Measurements from ENCODE around the gene MAEA.

DNA sequence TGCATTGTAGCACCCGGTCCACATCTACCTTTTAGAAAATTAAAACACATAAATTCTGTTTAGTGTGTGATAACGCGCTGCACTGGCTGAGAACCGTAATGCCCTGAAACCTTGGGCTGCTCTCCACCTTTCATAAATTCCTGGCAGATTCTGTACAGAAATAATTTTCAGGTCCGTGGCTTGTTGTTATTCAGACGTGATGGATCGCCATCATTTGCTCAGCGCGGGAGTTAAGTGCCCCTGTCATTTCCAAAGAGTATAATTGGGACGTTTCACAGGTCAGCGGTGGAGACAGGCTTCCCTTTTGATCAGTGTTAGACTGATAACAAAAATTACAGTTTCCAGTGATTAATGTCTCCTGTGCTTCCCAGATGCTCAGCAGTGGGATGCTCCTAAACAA, 73.8 kb downstream of the MAEA start:
- TF ChIP-seq, protein P1, sequence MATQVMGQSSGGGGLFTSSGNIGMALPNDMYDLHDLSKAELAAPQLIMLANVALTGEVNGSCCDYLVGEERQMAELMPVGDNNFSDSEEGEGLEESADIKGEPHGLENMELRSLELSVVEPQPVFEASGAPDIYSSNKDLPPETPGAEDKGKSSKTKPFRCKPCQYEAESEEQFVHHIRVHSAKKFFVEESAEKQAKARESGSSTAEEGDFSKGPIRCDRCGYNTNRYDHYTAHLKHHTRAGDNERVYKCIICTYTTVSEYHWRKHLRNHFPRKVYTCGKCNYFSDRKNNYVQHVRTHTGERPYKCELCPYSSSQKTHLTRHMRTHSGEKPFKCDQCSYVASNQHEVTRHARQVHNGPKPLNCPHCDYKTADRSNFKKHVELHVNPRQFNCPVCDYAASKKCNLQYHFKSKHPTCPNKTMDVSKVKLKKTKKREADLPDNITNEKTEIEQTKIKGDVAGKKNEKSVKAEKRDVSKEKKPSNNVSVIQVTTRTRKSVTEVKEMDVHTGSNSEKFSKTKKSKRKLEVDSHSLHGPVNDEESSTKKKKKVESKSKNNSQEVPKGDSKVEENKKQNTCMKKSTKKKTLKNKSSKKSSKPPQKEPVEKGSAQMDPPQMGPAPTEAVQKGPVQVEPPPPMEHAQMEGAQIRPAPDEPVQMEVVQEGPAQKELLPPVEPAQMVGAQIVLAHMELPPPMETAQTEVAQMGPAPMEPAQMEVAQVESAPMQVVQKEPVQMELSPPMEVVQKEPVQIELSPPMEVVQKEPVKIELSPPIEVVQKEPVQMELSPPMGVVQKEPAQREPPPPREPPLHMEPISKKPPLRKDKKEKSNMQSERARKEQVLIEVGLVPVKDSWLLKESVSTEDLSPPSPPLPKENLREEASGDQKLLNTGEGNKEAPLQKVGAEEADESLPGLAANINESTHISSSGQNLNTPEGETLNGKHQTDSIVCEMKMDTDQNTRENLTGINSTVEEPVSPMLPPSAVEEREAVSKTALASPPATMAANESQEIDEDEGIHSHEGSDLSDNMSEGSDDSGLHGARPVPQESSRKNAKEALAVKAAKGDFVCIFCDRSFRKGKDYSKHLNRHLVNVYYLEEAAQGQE (IDR thresholded peaks at IDR 0.05; ENCODE audit: low read depth, low read length): no peak
- TF ChIP-seq, protein P2, sequence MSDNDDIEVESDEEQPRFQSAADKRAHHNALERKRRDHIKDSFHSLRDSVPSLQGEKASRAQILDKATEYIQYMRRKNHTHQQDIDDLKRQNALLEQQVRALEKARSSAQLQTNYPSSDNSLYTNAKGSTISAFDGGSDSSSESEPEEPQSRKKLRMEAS (IDR thresholded peaks at IDR 0.05; ENCODE audit: low read depth, low read length): no peak
- TF ChIP-seq, protein P3, sequence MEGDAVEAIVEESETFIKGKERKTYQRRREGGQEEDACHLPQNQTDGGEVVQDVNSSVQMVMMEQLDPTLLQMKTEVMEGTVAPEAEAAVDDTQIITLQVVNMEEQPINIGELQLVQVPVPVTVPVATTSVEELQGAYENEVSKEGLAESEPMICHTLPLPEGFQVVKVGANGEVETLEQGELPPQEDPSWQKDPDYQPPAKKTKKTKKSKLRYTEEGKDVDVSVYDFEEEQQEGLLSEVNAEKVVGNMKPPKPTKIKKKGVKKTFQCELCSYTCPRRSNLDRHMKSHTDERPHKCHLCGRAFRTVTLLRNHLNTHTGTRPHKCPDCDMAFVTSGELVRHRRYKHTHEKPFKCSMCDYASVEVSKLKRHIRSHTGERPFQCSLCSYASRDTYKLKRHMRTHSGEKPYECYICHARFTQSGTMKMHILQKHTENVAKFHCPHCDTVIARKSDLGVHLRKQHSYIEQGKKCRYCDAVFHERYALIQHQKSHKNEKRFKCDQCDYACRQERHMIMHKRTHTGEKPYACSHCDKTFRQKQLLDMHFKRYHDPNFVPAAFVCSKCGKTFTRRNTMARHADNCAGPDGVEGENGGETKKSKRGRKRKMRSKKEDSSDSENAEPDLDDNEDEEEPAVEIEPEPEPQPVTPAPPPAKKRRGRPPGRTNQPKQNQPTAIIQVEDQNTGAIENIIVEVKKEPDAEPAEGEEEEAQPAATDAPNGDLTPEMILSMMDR (IDR thresholded peaks at IDR 0.05 in 2 of 3, conservative IDR thresholded peaks at IDR 0.05 in 1 of 3; ENCODE audit: control insufficient read depth in 2 of 3, extremely low read depth in 1 of 3, insufficient read depth in 1 of 3, low read depth in 3 of 3, low read length in 3 of 3): no peak
- TF ChIP-seq BHLHE40 (IDR thresholded peaks at IDR 0.05; ENCODE audit: borderline replicate concordance in 1 of 2, low read depth in 2 of 2, low read length in 1 of 2): no peak

Measured in GM12878 (cell line).